Lung (tissue), 12 donors: ENCODE measurements around the gene CCDC27. TPM values are rescaled to one million over a fixed set of nuclear protein-coding genes. Genes with fewer than 3 reads are reported as not detected.

ENCODE experiments used
- ATAC-seq: fragments of 200-7000 bp; cut with Tn5 transposase; one replicate; pipeline ENCODE4 v1.9.1; 2020; ENCODE audit warnings: moderate number of reproducible peaks; ENCODE audit not compliant: insufficient read depth, low FRiP score
- DNase-seq, 3 donors: peaks; one replicate each; pipeline ENCODE4 v3.0.0-alpha.2; 2013 to 2017
- H3K27ac ChIP-seq, 2 donors: one replicate each; pipeline ENCODE4 v1.5.1; 2013; ENCODE audit warnings: mild to moderate bottlenecking in 2 of 2, moderate library complexity in 2 of 2, control low read depth in 1 of 2, inconsistent platforms in 1 of 2, low read depth in 1 of 2, low read length in 1 of 2
- H3K27me3 ChIP-seq, 3 donors: one replicate each; pipeline ENCODE4 v1.5.1; 2013; ENCODE audit warnings: low read length in 2 of 3; ENCODE audit not compliant: control insufficient read depth in 3 of 3, insufficient read depth in 3 of 3
- H3K36me3 ChIP-seq, 4 donors: one replicate each; pipeline ENCODE4 v1.5.1; 2013; ENCODE audit warnings: low read length in 4 of 4, mild to moderate bottlenecking in 1 of 4, moderate library complexity in 1 of 4; ENCODE audit not compliant: control insufficient read depth in 4 of 4, insufficient read depth in 4 of 4
- H3K4me1 ChIP-seq, 5 donors: one replicate each; pipeline ENCODE4 v1.5.1; 2013; ENCODE audit warnings: low read length in 5 of 5, mild to moderate bottlenecking in 2 of 5, moderate library complexity in 1 of 5; ENCODE audit not compliant: control insufficient read depth in 5 of 5, insufficient read depth in 5 of 5
- H3K4me3 ChIP-seq: one replicate; pipeline ENCODE4 v1.5.1; 2013; ENCODE audit warnings: mild to moderate bottlenecking, control low read depth, moderate library complexity
- H3K9ac ChIP-seq, 2 donors: one replicate each; pipeline ENCODE4 v1.5.1; 2013; ENCODE audit warnings: low read length in 2 of 2, control low read depth in 1 of 2; ENCODE audit not compliant: insufficient read depth in 1 of 2
- H3K9me3 ChIP-seq, 4 donors: one replicate each; pipeline ENCODE4 v1.5.1; 2013; ENCODE audit warnings: low read length in 3 of 4, mild to moderate bottlenecking in 1 of 4, moderate library complexity in 1 of 4; ENCODE audit not compliant: control insufficient read depth in 4 of 4, insufficient read depth in 3 of 4
- WGBS, 2 donors: extraction: QIAGEN DNeasy Blood & Tissue Kit; methylation state at CpG; one replicate each; pipeline ENCODE4 v1.1.7; 2013; 5-methylcytosine and 5-hydroxymethylcytosine counted together
- polyA plus RNA-seq, 2 donors: library from polyadenylated mRNA; stranded (reverse); fragments of 200-250 nt; gene quantifications; one replicate each; pipeline ENCODE4 v1.2.1, GENCODE V29; 2013
- total RNA-seq, 2 donors: library from RNA; depleted of rRNA in 1 of 2; stranded (reverse); fragments of >200 nt in 1 of 2; gene quantifications; one replicate each; pipeline ENCODE4 v1.2.1, GENCODE V29; 2014 to 2021
- TF ChIP-seq, protein P1 (sequence below): IDR thresholded peaks from 2 replicates; pipeline ENCODE4 v1.5.1; 2012; ENCODE audit warnings: mild to moderate bottlenecking; ENCODE audit errors: control extremely low read depth, extremely low read depth
- donor health status: control.
- donor health status: control.
- donor health status: Bipolar disorder and iron deficiency.
- donor health status: healthy.
- donor health status: DM: yes; HTN: yes; CAD: no.

The CCDC27 gene
- total and polyA plus RNA-seq, 4 donors: not detected

DNA sequence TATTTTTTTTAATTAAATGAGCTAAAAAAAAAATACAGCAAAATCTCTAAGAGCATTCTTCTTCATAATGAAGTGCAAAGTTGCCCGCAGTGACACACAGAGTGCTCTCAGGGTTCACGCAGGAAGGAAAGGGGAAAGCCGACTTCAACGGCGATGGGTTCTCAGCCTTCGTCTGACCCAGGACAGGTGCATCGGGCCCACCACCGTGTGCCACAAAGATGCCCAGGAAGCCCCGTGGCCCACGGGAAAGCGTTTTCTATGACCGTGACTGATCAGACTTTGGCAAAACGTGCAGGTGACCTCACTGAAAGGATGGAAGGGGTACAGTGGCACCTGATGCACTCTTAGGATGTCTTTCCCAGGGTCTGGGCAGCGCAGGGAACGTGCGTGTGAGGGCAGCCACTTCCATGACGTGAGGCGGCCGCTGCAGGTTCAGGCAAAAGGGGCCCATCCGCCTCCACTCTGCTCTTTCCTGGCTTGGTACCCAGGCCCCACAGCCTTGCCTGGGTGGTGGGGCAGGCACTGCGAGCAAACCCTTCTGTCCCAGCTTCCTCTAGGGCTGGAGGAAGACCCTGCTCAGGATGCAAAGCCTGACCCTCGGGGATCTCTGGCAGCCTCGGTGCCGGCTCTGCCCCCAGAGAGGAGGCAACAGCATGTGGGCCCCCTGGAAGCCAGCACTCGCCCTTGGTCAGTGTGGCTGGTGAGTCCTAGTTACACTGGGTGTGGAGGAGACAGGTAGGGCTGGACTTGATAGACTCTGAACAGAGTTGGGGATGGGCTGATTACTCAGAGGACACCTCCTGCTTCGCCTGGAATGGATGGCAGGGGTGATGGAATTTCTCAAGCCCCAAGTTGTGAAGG, 35.7 kb downstream of the CCDC27 start:
- ATAC-seq: no peak
- Histone ChIP-seq H3K27me3 (no peaks in the 10 kb centered on the region), H3K27ac (no peak overlapping the region), H3K4me1 (peaks cover 0 to 2% (median 0%) of the 10 kb centered on the region in 5 donors), H3K4me3 (no peak overlapping the region), H3K36me3 (peaks cover 4 to 50% (median 26%) of the 10 kb centered on the region in 4 donors), H3K9ac (no peak overlapping the region), H3K9me3 (no peaks in the 10 kb centered on the region)
- TF ChIP-seq, protein P1, sequence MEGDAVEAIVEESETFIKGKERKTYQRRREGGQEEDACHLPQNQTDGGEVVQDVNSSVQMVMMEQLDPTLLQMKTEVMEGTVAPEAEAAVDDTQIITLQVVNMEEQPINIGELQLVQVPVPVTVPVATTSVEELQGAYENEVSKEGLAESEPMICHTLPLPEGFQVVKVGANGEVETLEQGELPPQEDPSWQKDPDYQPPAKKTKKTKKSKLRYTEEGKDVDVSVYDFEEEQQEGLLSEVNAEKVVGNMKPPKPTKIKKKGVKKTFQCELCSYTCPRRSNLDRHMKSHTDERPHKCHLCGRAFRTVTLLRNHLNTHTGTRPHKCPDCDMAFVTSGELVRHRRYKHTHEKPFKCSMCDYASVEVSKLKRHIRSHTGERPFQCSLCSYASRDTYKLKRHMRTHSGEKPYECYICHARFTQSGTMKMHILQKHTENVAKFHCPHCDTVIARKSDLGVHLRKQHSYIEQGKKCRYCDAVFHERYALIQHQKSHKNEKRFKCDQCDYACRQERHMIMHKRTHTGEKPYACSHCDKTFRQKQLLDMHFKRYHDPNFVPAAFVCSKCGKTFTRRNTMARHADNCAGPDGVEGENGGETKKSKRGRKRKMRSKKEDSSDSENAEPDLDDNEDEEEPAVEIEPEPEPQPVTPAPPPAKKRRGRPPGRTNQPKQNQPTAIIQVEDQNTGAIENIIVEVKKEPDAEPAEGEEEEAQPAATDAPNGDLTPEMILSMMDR: no peak
- WGBS, 2 donors: 91 to 93% methylated on average over 26 of the region's 26 CpGs
- no peak for DNase-seq

DNA sequence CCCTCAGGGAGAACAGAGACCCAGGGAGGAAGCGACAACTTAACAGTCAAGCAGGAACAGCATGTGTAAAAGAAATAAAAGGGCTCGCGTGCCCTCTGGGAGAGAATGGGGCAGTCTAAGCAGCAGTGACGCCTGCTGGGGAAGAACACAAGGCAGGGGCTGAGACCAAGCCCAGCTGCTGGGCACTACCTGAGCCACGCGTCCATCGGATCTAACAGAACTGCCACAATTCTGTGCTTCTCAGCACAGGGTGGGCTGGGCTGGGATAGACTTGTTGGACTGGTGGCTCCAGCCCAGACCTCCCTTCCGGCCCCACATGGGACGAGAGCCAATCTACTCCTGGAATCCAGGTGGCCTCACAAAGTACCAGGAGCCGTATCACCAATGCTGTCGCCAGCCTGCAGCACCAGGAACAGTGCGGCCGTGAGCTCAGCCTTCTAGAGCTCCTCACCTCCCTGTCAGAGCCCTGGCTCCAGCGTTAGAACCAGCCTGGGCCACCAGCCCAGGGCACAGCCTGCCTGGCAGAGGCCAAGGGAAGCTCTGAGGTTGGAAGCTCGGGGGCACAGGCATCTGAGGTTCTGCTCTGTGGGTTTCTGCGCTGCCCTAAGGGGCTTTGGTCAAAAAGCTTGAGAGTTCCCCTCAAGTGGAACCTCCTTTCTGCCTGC, 36.6 kb downstream of the CCDC27 start:
- H3K36me3 ChIP-seq: peaks cover 4 to 44% (median 19%) of the 10 kb centered on the region in 4 donors
- WGBS, 2 donors: 86 to 88% methylated on average over 16 of the region's 16 CpGs

DNA sequence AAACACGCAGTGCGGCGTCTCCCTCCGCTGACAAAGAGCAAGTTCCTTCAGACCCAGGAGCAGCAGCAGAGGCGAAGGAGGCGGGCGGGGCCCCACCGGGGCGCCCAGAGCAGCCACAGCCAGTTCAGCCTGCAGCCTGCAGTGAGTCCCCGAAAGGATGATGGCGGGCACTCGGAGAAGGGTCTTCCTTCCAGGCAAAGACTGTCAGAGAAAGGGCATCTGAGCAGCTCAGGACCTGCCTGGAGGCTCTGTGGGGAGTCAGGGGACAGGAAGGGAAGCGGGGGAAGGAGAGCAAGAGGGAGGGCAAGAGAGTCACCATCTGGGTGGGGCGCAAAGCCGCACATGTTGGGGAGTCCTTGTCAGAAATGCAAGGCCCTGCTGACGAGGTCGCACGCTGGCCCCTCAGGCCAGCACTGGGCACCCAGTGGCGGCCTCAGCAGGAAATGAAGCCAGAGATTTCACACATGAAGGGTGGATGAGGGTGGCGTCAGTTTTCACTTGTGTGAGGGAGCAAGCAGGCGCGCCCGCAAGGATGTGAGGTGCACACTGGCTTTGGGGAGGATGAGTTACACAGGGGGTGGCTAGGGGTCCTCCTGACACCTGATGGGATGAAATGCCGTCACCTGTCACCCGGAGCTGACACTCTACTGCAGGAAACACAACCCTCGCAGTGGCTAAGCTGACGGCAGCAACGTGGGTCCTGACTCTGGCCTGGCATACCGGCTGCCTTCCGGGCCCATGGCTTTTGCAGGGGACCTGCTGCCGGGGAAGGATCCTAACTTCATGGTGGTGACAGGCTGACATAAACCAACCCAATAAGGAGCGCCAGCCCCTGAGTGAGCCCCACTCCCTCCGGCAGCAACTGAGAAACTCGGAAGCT, 37.4 kb downstream of the CCDC27 start:
- Histone ChIP-seq H3K36me3 (peaks cover 4 to 38% (median 18%) of the 10 kb centered on the region in 4 donors), H3K4me1 (peaks cover 0 to 15% (median 3%) of the 10 kb centered on the region in 5 donors), H3K27ac (no peak overlapping the region), H3K4me3 (no peak overlapping the region), H3K9me3 (no peaks in the 10 kb centered on the region), H3K9ac (no peak overlapping the region), H3K27me3 (no peaks in the 10 kb centered on the region)
- no peak for ATAC-seq
- WGBS, 2 donors: 88 to 90% methylated on average over 34 of the region's 34 CpGs
- no peak for DNase-seq
- TF ChIP-seq, protein P1: no peak

More for the DNA sequence above, 36.6 kb downstream of the CCDC27 start:
- Histone ChIP-seq H3K4me3 (no peak overlapping the region), H3K27me3 (no peaks in the 10 kb centered on the region), H3K4me1 (peaks cover 0 to 10% (median 0%) of the 10 kb centered on the region in 5 donors), H3K27ac (no peak overlapping the region), H3K9ac (no peak overlapping the region), H3K9me3 (no peaks in the 10 kb centered on the region)
- ATAC-seq: no peak
- TF ChIP-seq, protein P1: no peak
- no peak for DNase-seq
